ENCODE data around the gene PMEPA1.

PMEPA1 gene

GRCh38 chr20:57701651-57702050 is 8.2 kb downstream of the PMEPA1 start:
- ChIA-PET CTCF (interaction anchor here (0.6 kb wide), 2 partner anchors 50 to 656 kb away, joined by 3 read pairs; no protein-coding TSS in a partner anchor), POLR2A (interaction anchor here (1.7 kb wide), 1 partner anchor 8 kb away, joined by 4 read pairs; the partner anchor contains the start of gene PMEPA1)
- DNase-seq (ENCODE audit: extremely low spot score), result no peak
- TF ChIP-seq SP1 (IDR thresholded peaks at IDR 0.05) (no peak), CTBP1 (IDR thresholded peaks at IDR 0.05; ENCODE audit: borderline replicate concordance) (no peak), LEF1 (IDR thresholded peaks at IDR 0.05; ENCODE audit: borderline replicate concordance) (no peak), ELF4 (IDR thresholded peaks at IDR 0.05) (no peak), FOXM1 (IDR thresholded peaks at IDR 0.05; ENCODE audit: borderline replicate concordance) (no peak), NFRKB (IDR thresholded peaks at IDR 0.05) (no peak), ARNT (IDR thresholded peaks at IDR 0.05) (no peak), SUZ12 (IDR thresholded peaks at IDR 0.05) (no peak), FOXA1 (IDR thresholded peaks at IDR 0.05) (no peak), ZNF384 (IDR thresholded peaks at IDR 0.05) (no peak), TARDBP (IDR thresholded peaks at IDR 0.05) (no peak), BHLHE40 (IDR thresholded peaks at IDR 0.05; ENCODE audit: borderline replicate concordance) (no peak), L3MBTL2 (conservative IDR thresholded peaks at IDR 0.05) (no peak), HDGF (IDR thresholded peaks at IDR 0.05; ENCODE audit: borderline replicate concordance) (no peak), FOXK2 (IDR thresholded peaks at IDR 0.05) (no peak)
- TF ChIP-seq, protein P1, sequence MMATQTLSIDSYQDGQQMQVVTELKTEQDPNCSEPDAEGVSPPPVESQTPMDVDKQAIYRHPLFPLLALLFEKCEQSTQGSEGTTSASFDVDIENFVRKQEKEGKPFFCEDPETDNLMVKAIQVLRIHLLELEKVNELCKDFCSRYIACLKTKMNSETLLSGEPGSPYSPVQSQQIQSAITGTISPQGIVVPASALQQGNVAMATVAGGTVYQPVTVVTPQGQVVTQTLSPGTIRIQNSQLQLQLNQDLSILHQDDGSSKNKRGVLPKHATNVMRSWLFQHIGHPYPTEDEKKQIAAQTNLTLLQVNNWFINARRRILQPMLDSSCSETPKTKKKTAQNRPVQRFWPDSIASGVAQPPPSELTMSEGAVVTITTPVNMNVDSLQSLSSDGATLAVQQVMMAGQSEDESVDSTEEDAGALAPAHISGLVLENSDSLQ (IDR thresholded peaks at IDR 0.05), result no peak

DNA sequence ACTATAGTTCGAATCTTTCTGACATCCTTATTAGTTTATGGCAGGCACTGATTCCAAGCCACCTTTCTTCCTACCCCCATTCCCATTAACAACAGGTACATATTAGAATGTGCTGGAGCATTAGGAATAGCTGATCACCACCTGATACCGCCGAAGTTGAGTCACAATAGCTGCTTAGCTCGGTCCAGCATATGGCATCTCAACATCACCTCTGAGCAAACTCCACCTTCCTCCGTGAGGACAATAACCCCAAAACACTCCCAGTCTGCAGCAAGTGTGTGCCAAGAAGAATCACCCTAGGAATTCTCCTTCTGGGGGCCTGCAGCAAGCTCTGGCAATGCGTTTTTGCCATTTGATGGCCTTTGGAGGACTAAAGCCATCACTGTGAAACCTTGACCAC is 8.7 kb downstream of the PMEPA1 start:
- ChIA-PET CTCF (interaction anchor here (0.6 kb wide), 2 partner anchors 50 to 656 kb away, joined by 3 read pairs; no protein-coding TSS in a partner anchor), POLR2A (interaction anchor here (1.7 kb wide), 1 partner anchor 9 kb away, joined by 4 read pairs; the partner anchor contains the start of gene PMEPA1)
- TF ChIP-seq FOXM1 (IDR thresholded peaks at IDR 0.05; ENCODE audit: borderline replicate concordance), result no peak
- no peak for TF ChIP-seq HDGF (IDR thresholded peaks at IDR 0.05; ENCODE audit: borderline replicate concordance)
- no peak for TF ChIP-seq NFRKB (IDR thresholded peaks at IDR 0.05)
- TF ChIP-seq, protein P1 (IDR thresholded peaks at IDR 0.05), result no peak
- no peak for TF ChIP-seq L3MBTL2 (conservative IDR thresholded peaks at IDR 0.05)
- TF ChIP-seq LEF1 (IDR thresholded peaks at IDR 0.05; ENCODE audit: borderline replicate concordance), result no peak
- TF ChIP-seq SUZ12 (IDR thresholded peaks at IDR 0.05), result no peak
- no peak for TF ChIP-seq FOXA1 (IDR thresholded peaks at IDR 0.05)
- TF ChIP-seq ZNF384 (IDR thresholded peaks at IDR 0.05), result no peak
- TF ChIP-seq SP1 (IDR thresholded peaks at IDR 0.05), result no peak
- TF ChIP-seq FOXK2 (IDR thresholded peaks at IDR 0.05), result no peak
- no peak for TF ChIP-seq BHLHE40 (IDR thresholded peaks at IDR 0.05; ENCODE audit: borderline replicate concordance)
- no peak for TF ChIP-seq TARDBP (IDR thresholded peaks at IDR 0.05)
- no peak for TF ChIP-seq CTBP1 (IDR thresholded peaks at IDR 0.05; ENCODE audit: borderline replicate concordance)
- TF ChIP-seq ELF4 (IDR thresholded peaks at IDR 0.05), result no peak
- no peak for TF ChIP-seq ARNT (IDR thresholded peaks at IDR 0.05)
- no peak for DNase-seq (ENCODE audit: extremely low spot score)

DNA sequence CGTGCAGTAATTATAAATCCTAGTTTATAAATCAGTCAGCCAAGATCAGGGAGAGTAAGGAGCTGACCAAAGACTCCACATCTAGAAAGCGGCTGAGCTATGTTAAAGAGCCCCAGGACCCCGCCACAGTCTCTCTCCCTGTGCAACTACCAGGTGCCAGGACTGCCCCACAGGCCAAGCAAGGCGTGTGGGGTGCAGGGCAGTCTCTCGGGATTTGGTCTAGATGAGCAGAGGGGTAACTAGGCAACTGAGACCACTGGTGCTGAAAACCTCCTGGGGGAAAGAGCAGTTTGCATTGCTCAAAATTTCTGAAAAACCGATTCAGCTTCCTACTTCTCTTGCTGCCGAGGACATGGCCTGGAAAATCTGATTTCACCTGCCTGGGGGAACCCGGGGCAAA is 10.4 kb downstream of the PMEPA1 start:
- TF ChIP-seq SUZ12 (IDR thresholded peaks at IDR 0.05) (no peak), ARNT (IDR thresholded peaks at IDR 0.05) (no peak), FOXM1 (IDR thresholded peaks at IDR 0.05; ENCODE audit: borderline replicate concordance) (no peak), FOXA1 (IDR thresholded peaks at IDR 0.05) (no peak), SP1 (IDR thresholded peaks at IDR 0.05) (no peak), FOXK2 (IDR thresholded peaks at IDR 0.05) (no peak), TARDBP (IDR thresholded peaks at IDR 0.05) (no peak), CTBP1 (IDR thresholded peaks at IDR 0.05; ENCODE audit: borderline replicate concordance) (no peak), BHLHE40 (IDR thresholded peaks at IDR 0.05; ENCODE audit: borderline replicate concordance) (no peak), HDGF (IDR thresholded peaks at IDR 0.05; ENCODE audit: borderline replicate concordance) (no peak), NFRKB (IDR thresholded peaks at IDR 0.05) (no peak)
- TF ChIP-seq, protein P1 (IDR thresholded peaks at IDR 0.05), result no peak
- DNase-seq (ENCODE audit: extremely low spot score), result no peak
- ChIA-PET CTCF (no interaction called here), POLR2A (interaction anchor here (2.1 to 2.4 kb wide), 2 partner anchors 9 to 11 kb away, joined by 8 to 10 read pairs; partner anchors contain the start of gene PMEPA1)

DNA sequence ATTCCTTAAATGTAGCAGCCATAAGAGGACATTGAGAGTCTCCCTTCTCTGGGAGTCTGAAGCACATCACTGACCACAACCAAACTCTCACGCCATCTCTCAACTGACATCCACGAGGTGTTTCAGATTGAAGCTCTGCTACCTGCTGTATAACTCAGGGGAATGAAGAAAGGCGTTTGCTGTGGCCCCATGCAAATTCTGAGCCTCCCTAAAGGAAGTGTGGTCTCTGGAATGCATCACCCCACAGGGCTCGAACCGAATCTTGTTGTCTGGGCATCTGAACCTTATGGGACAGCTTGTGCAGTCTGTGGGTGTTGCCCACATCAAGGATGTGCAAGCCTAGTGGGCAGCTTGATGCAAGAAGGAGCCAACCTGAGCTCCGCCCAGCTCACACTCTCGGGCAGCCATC is 10.9 kb downstream of the PMEPA1 start:
- ChIA-PET CTCF (no interaction called here), POLR2A (interaction anchor here (2.1 to 2.4 kb wide), 2 partner anchors 9 to 11 kb away, joined by 8 to 10 read pairs; partner anchors contain the start of gene PMEPA1)
- TF ChIP-seq FOXM1 (IDR thresholded peaks at IDR 0.05; ENCODE audit: borderline replicate concordance), result no peak
- no peak for TF ChIP-seq HDGF (IDR thresholded peaks at IDR 0.05; ENCODE audit: borderline replicate concordance)
- TF ChIP-seq BHLHE40 (IDR thresholded peaks at IDR 0.05; ENCODE audit: borderline replicate concordance), result no peak
- no peak for TF ChIP-seq FOXA1 (IDR thresholded peaks at IDR 0.05)
- no peak for TF ChIP-seq L3MBTL2 (conservative IDR thresholded peaks at IDR 0.05)
- no peak for TF ChIP-seq SUZ12 (IDR thresholded peaks at IDR 0.05)
- TF ChIP-seq, protein P1 (IDR thresholded peaks at IDR 0.05), result no peak
- no peak for TF ChIP-seq CTBP1 (IDR thresholded peaks at IDR 0.05; ENCODE audit: borderline replicate concordance)
- no peak for TF ChIP-seq LEF1 (IDR thresholded peaks at IDR 0.05; ENCODE audit: borderline replicate concordance)
- no peak for TF ChIP-seq SP1 (IDR thresholded peaks at IDR 0.05)
- TF ChIP-seq NFRKB (IDR thresholded peaks at IDR 0.05), result no peak
- no peak for TF ChIP-seq ARNT (IDR thresholded peaks at IDR 0.05)
- TF ChIP-seq FOXK2 (IDR thresholded peaks at IDR 0.05), result no peak
- no peak for TF ChIP-seq ZNF384 (IDR thresholded peaks at IDR 0.05)
- TF ChIP-seq ELF4 (IDR thresholded peaks at IDR 0.05), result no peak
- DNase-seq (ENCODE audit: extremely low spot score), result no peak

All from HEK293T (cell line).